Stimulated activated effector memory CD8-positive, alpha-beta T cell treated with anti-CD3 and anti-CD28 coated beads, Interleukin-12 subunit alpha, Interleukin-12 subunit beta, amount 100 ng/mL, for 72 hours (primary cell): ENCODE measurements around the gene DHRSX.

Experiments
- ATAC-seq: fragments of 150-1000 bp; cut with Tn5 transposase; 2 replicates; pipeline ENCODE4 v1.10.0; 2021
- DNase-seq, 2 donors: peaks; one replicate each; pipeline ENCODE4 v3.0.0; 2021 to 2022; ENCODE audit warnings: low spot score in 2 of 2
- H3K27ac Mint-ChIP-seq: one replicate; pipeline ENCODE4 v1.8.0; 2022; ENCODE audit warnings: mild to moderate bottlenecking, mixed read lengths
- H3K36me3 Mint-ChIP-seq: one replicate; pipeline ENCODE4 v1.8.0; 2022; ENCODE audit warnings: mild to moderate bottlenecking, mixed read lengths
- H3K4me1 Mint-ChIP-seq: one replicate; pipeline ENCODE4 v1.8.0; 2022; ENCODE audit warnings: mixed read lengths
- H3K4me3 Mint-ChIP-seq: one replicate; pipeline ENCODE4 v1.8.0; 2022; ENCODE audit warnings: mild to moderate bottlenecking, mixed read lengths
- H3K9me3 Mint-ChIP-seq: one replicate; pipeline ENCODE4 v1.8.0; 2022; ENCODE audit warnings: mixed read lengths

Gene DHRSX

DNA sequence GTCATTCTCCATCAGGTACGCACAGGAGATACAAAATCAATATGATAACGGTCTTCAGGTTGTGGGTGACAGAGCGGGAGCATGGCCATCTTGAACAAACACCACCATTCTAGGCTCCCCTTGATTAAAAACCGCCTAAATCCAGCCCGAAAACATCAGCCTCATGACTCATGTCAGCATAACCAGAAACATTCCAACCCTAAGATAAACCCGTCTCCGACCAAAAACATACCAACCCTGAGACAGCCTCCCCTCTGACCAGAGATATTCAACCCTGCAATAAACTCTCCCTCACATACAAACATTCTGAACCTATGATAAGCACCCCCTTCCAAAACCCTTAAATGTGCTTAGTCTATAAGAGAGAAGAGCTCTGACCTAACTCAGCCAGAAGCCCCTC, 157.9 kb downstream of the DHRSX start:
- Mint-ChIP-seq H3K36me3 (peaks cover 18% of the 10 kb centered on the region), H3K9me3 (peaks cover 18% of the 10 kb centered on the region), H3K4me3 (no peak overlapping the region), H3K4me1 (peaks cover 8% of the 10 kb centered on the region), H3K27ac (no peak overlapping the region)
- DNase-seq (no peak), ATAC-seq (no peak)

DNA sequence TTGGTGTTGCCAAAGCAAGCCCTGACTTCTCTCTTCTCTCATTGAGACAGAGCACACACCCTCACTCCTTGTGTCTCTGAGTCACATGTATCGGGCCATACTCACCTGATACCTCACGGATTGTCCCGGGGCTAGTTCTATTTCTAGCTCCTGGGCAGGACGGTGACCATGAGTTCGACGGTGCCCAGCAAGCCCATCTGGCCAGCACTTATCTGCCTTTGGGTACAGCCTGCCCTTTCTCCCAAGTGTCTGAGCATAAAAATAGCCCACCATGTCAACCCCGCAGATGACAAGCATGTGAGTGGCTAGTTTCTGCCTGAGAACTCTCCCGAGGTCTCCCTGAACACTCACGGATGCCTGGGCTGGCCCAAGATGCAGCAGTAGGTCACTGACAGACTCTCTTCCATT, 158.5 kb downstream of the DHRSX start:
- ATAC-seq = no peak
- H3K27ac Mint-ChIP-seq = no peak overlapping the region
- H3K4me3 Mint-ChIP-seq = no peak overlapping the region
- peaks cover 18% of the 10 kb centered on the region for H3K9me3 Mint-ChIP-seq
- peaks cover 8% of the 10 kb centered on the region for H3K4me1 Mint-ChIP-seq
- no peak for DNase-seq
- peaks cover 18% of the 10 kb centered on the region for H3K36me3 Mint-ChIP-seq

DNA sequence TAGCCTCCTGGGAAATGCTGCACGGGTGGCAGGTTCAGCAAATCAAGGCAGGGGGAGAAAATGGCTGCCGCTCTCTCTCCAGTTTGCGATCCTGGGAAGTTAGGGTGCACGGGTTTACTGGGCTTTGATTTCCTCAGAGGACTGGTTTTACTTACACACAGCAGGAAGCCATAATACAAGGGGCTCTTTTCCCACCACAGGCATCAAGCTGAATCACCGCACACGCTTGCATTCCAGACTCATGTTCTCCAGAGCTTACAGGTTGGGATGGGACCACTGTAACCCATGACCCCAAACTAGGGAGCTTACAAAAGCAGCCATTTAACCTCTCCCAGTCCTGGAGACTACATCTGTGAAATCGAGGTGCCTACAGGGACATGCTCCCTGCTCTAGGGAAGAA, 159.8 kb downstream of the DHRSX start:
- ATAC-seq (no peak), DNase-seq (no peak)
- H3K9me3 Mint-ChIP-seq = peaks cover 15% of the 10 kb centered on the region

DNA sequence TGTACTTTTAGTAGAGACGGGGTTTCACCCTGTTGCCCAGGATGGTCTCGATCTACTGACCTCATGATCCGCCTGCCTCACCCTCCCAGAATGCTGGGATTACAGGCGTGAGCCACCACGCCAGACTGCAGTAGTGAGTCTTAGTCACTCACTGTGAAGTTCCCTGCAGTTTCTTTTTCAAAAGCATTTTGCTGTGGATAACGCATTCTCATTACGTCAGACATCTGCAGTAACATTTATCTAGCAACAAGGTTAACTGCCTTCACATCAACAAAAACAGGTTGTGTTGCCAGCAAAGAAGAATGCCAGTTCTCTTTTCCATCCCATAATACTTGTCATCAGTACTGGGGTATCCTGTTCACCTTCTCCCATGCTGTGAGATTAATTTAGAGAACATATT, 164.6 kb downstream of the DHRSX start:
- peaks cover 12% of the 10 kb centered on the region for H3K9me3 Mint-ChIP-seq
- peaks cover 18% of the 10 kb centered on the region for H3K36me3 Mint-ChIP-seq
- H3K4me3 Mint-ChIP-seq = no peak overlapping the region
- no peak overlapping the region for H3K27ac Mint-ChIP-seq
- no peaks in the 10 kb centered on the region for H3K4me1 Mint-ChIP-seq
- no peak for ATAC-seq
- no peak for DNase-seq

More for the DNA sequence above, 159.8 kb downstream of the DHRSX start:
- H3K36me3 Mint-ChIP-seq = peaks cover 18% of the 10 kb centered on the region
- no peak overlapping the region for H3K4me3 Mint-ChIP-seq
- H3K27ac Mint-ChIP-seq = no peak overlapping the region
- peaks cover 8% of the 10 kb centered on the region for H3K4me1 Mint-ChIP-seq

DNA sequence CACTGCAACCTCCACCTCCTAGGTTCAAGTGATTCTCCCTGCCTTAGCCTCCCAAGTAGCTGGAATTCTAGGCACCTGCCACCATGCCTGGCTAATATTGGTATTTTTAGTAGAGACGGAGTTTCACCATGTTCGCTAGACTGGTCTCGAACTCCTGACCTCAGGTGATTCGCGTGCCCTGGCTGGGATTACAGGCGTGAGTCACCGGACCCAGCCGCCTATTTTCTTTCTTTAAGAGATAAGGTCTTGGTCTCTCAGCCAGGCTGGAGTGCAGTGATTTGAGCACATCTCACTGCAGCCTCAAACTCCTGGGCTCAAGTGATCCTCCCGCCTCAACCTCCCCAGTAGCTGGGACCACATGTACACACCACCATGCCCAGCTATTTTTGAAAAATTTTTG, 166.5 kb downstream of the DHRSX start:
- ATAC-seq = no peak
- Mint-ChIP-seq H3K4me1 (no peaks in the 10 kb centered on the region), H3K36me3 (peaks cover 9% of the 10 kb centered on the region), H3K27ac (no peak overlapping the region), H3K9me3 (peaks cover 5% of the 10 kb centered on the region), H3K4me3 (no peak overlapping the region)
- no peak for DNase-seq

DNA sequence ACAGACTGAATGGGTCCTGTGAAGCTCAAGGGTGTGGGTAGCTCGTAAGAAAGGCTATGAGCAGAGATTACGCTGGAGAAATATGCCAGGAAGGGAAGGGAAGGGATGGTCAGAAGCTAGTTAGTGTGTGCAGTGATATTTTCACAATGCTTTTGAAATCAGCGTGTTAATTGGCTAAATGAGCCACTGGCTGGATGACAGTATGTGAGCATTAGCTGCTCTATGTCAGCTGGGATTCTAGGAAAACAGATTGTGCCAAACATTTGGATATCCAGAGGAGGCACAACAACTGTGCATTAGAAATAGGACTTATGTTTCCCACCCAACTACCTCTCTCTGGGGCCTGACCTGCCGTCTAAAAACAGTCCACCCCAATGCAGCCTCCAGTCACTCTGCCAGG, 168.5 kb downstream of the DHRSX start:
- ATAC-seq (no peak), DNase-seq (no peak)
- H3K36me3 Mint-ChIP-seq = no peaks in the 10 kb centered on the region
- no peak overlapping the region for H3K4me3 Mint-ChIP-seq
- H3K9me3 Mint-ChIP-seq = no peaks in the 10 kb centered on the region
- no peak overlapping the region for H3K27ac Mint-ChIP-seq
- H3K4me1 Mint-ChIP-seq = no peaks in the 10 kb centered on the region

DNA sequence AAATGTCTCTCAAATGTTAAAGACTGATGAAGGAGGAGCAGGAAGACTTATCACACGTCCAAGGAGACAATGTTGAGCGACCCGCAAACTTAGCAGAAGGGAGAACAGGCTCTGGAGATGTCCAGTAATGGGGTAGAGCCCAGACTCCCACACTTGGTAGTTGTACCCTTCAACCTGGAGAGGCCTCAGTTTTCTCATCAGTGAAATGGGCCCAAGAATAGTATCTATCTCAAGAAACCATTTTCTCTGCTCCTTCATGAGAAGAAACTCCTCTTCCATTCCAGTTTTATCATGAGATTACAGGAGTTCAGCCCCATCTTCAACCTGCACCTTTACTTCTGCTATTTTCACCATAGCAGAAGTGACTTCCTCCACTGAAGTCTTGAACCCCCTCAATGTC, 169.9 kb downstream of the DHRSX start:
- no peak overlapping the region for H3K4me3 Mint-ChIP-seq
- no peak overlapping the region for H3K27ac Mint-ChIP-seq
- no peaks in the 10 kb centered on the region for H3K4me1 Mint-ChIP-seq
- ATAC-seq (no peak), DNase-seq (no peak)
- no peaks in the 10 kb centered on the region for H3K9me3 Mint-ChIP-seq
- H3K36me3 Mint-ChIP-seq = no peaks in the 10 kb centered on the region

DNA sequence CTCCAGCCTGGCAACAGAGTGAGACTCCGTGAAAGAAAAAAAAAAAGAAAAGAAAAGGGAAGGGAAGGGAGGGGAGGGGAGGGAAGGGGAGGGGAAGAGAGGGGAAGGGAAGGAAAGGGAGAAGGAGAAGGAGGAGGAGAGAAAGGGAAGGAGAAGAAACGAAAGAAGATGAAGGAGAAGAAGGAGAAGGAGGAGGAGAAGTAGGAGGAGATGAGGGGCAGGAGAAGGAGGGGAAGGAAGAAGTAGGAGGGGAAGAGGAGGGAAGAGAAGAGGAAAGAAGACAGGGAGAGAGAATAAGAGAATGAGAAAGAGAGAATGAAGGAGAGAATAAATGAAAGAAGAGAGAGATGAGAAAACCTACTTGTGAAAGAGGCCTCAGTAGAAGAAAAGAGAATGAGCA, 170.3 kb downstream of the DHRSX start:
- H3K9me3 Mint-ChIP-seq = no peaks in the 10 kb centered on the region
- H3K4me1 Mint-ChIP-seq = no peaks in the 10 kb centered on the region
- ATAC-seq = no peak
- no peak overlapping the region for H3K4me3 Mint-ChIP-seq
- no peak overlapping the region for H3K27ac Mint-ChIP-seq
- DNase-seq = no peak
- H3K36me3 Mint-ChIP-seq = no peaks in the 10 kb centered on the region

DNA sequence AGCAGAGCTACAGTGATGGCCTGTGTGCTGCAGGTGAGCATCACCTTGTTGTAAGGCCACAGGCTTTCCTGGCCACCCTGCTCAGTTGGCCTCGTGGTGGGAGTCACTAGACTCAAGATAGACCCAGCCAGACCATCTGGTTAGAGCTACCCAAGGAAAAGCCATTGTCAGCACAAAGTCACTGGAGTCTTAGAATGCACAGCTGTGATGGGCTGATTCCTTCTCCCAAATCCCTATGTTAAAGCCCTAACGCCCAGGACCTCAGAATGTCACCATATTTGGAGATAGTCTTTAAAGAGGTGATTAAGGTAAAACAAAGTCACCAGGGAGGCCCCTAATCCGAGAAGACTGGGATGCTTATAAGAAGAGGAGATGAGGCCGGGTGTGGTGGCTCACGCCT, 173.4 kb downstream of the DHRSX start:
- Mint-ChIP-seq H3K4me1 (no peaks in the 10 kb centered on the region), H3K9me3 (peaks cover 5% of the 10 kb centered on the region), H3K27ac (no peak overlapping the region), H3K36me3 (no peaks in the 10 kb centered on the region), H3K4me3 (no peak overlapping the region)
- no peak for ATAC-seq
- no peak for DNase-seq

DNA sequence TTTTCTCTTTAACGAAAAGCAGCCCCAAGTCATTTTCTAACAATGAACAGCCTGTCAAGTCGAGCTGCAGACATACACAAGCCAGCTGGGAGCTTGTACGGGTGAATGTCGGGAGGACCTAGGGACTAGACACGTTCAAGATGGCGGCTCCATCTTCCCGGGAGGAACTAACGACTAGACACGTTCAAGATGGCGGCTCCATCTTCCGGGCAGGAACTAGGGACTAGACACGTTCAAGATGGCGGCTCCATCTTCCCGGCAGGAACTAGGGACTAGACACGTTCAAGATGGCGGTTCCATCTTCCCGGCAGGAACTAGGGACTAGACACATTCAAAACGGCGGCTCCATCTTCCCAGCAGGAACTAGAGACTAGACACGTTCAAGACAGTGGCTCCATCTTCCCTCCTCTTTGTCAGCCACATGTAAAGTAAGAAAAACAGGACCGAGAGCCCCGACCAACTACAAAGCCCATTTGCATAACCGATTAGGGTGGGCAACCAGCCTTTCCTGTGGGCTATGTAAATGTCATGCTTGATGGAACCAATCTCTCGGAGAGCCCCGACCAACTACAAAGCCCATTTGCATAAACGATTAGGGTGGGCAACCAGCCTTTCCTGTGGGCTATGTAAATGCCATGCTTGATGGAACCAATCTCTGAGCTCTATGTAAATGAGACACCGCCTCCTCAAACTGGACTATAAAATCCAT, 175.5 kb downstream of the DHRSX start:
- DNase-seq (peak in 1 of 2 donors; percentile 55), ATAC-seq (no peak)
- peaks cover 5% of the 10 kb centered on the region for H3K9me3 Mint-ChIP-seq
- no peak overlapping the region for H3K4me3 Mint-ChIP-seq
- H3K4me1 Mint-ChIP-seq = no peaks in the 10 kb centered on the region
- H3K36me3 Mint-ChIP-seq = no peaks in the 10 kb centered on the region
- no peak overlapping the region for H3K27ac Mint-ChIP-seq

DNA sequence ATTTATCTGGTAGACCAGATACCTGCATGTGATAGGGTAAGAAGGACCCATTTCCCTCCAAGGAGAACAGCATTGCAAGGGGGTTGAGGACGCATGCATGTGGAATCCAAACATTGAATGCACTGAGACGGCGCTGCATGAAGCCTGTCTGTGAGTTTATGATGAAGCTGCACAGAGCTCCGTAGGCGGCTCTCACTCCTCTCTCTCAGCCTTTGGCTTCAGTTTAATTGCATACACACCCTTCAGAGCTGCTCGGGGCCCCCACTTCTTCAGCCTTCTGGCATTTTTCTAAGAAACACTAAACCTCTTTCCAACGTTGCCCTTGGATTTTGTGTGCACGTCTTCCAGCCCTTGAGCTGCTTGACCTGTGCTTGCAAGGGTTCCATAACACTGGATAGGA, 176.6 kb downstream of the DHRSX start:
- Mint-ChIP-seq H3K4me1 (no peaks in the 10 kb centered on the region), H3K9me3 (peaks cover 5% of the 10 kb centered on the region), H3K27ac (no peak overlapping the region), H3K36me3 (no peaks in the 10 kb centered on the region), H3K4me3 (no peak overlapping the region)
- DNase-seq = no peak
- ATAC-seq = no peak

DNA sequence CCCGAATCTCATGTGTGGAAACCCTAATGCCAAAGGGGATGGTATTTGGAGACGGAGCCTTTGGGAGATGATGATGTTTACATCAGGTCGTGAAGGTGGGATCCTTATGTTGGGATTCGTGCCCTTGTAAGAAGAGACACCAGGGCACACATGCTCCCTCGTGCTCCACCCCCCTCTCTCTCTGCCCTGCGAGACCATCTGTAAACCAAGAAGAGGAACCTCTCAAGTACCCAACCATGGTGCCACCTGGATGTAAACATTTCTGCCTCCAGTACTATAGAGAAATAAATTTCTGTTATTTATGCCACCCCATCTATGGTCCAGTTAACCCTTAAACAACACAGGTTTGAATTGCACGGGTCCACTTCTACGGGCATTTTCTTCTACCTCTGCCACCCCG, 179.4 kb downstream of the DHRSX start:
- Mint-ChIP-seq H3K36me3 (no peaks in the 10 kb centered on the region), H3K9me3 (peaks cover 5% of the 10 kb centered on the region), H3K27ac (no peak overlapping the region), H3K4me3 (no peak overlapping the region), H3K4me1 (no peaks in the 10 kb centered on the region)
- ATAC-seq (no peak), DNase-seq (no peak)

DNA sequence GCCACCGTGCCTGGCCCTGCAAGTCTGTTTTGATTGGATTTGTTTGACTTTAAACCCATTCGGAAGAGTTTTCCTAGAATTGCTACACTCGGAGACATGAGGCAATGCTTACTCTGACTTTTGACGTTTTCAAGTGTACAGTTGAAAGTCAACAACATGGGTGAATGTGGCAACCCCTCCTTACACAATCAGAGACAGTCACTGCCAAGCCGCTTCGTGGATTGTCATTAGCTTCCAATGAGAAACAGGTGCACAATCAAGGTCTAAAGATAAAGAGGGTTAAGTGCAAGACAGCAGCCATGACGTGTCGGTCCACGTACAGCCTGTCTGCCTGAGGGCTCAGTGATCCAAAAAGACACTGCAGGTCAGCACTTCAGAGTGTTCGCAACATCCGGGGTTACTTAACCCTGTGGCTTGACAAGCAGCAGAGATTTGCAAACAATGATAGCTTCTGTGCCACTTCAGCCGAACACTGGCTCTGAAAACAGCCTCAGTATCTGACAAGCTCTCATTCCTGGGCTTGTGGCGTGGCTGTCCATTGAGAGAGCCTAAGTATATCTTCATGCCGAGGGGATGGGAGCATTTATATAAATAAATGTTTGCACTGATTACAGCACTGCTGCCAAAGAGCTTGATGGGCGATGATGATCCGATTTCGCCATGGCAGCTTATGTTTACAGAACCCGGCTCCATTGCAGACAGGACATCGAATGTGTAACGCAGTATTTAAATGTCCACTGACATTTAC, 180.0 kb downstream of the DHRSX start:
- peaks cover 5% of the 10 kb centered on the region for H3K9me3 Mint-ChIP-seq
- H3K27ac Mint-ChIP-seq = no peak overlapping the region
- H3K4me3 Mint-ChIP-seq = no peak overlapping the region
- no peaks in the 10 kb centered on the region for H3K4me1 Mint-ChIP-seq
- H3K36me3 Mint-ChIP-seq = no peaks in the 10 kb centered on the region
- no peak for ATAC-seq
- no peak for DNase-seq

DNA sequence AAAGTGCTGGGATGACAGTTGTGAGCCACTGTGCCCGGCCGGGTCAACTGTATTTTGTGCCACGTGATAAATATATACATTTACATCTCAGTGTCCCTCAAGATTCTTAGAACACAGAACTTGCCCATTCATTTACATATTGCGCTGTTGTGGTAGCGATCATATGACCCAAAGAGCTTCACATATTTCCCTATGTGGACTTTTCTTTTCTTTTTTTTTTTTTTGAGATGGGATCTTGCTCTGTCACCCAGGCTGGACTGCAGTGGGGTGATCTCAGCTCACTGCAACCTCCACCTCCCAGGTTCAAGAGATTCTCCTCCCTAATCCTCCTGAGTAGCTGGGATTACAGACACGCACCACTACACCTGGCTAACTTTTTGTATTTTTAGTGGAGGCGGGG, 180.7 kb downstream of the DHRSX start:
- H3K4me3 Mint-ChIP-seq = no peak overlapping the region
- no peaks in the 10 kb centered on the region for H3K4me1 Mint-ChIP-seq
- no peaks in the 10 kb centered on the region for H3K36me3 Mint-ChIP-seq
- no peak overlapping the region for H3K27ac Mint-ChIP-seq
- H3K9me3 Mint-ChIP-seq = peaks cover 5% of the 10 kb centered on the region
- ATAC-seq (no peak), DNase-seq (no peak)

DNA sequence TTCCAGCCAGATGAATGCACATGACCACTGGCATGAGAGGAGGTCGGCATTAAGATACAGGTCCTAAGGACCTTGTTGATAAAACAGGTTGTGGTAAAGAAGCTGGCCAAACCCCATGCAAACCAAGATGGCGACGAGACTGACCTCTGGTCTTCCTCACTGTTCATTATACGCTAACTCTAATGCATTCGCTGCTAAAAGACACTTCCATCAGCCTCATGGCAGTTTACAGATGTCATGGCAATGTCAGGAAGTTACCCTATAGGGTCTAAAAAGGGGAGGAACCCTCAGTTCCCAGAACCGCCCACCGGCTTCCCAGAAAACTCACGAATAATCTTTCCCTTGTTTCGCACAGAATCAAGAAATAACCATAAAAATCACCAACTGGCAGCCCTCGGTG, 182.4 kb downstream of the DHRSX start:
- H3K27ac Mint-ChIP-seq = no peak overlapping the region
- DNase-seq = no peak
- no peak overlapping the region for H3K4me3 Mint-ChIP-seq
- H3K4me1 Mint-ChIP-seq = no peaks in the 10 kb centered on the region
- H3K36me3 Mint-ChIP-seq = no peaks in the 10 kb centered on the region
- ATAC-seq = no peak
- H3K9me3 Mint-ChIP-seq = peaks cover 3% of the 10 kb centered on the region

DNA sequence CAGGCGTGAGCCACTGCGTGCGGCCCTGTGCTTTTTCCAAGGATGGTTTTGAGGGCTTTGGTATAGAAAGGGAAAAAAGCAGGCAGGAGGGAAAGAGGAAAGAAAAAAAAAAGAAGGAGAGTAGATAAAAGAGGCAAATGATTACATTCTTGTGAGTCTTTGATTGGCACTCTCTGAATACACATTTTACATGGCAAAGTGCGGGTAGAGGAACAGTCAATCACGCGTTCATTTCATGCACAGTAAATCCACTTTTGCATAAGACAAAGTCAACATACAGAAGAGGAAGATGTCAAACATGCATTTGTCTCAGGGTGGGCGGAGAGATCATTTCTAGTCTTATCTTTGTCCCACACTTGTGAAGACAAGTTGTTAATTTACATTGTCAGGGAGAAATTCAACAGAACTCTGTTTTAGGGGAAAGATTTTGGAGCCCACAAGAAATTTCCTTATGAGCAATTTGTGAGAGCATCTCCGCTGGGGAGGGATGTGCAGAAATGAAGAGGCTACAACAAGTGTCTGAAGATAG, 183.2 kb downstream of the DHRSX start:
- Mint-ChIP-seq H3K4me1 (no peaks in the 10 kb centered on the region), H3K9me3 (no peaks in the 10 kb centered on the region), H3K36me3 (no peaks in the 10 kb centered on the region), H3K4me3 (no peak overlapping the region), H3K27ac (no peak overlapping the region)
- no peak for DNase-seq
- ATAC-seq = no peak
